ENCODE data around the gene NBEAL2.
"Not testable (repeated sequence)": the region's sequence is repeated elsewhere in the genome, so short reads cannot be mapped to it uniquely, and the experiment has no call there.

The NBEAL2 gene

GRCh38 chr3:47034868-47035489 is 55.5 kb downstream of the NBEAL2 start:
- H3K4me3 ChIP-seq (ENCODE audit: low read depth, low read length) = no peak overlapping the region
- TF ChIP-seq CTCF (IDR thresholded peaks at IDR 0.05; ENCODE audit: borderline replicate concordance, insufficient read depth, low read depth, low read length) = no peak

- TF ChIP-seq CTCF (IDR thresholded peaks at IDR 0.05; ENCODE audit: borderline replicate concordance, insufficient read depth, low read depth, low read length) = no peak
- H3K4me3 ChIP-seq (ENCODE audit: low read depth, low read length) = no peak overlapping the region
Observed at GRCh38 chr3:47035645-47036044, 56.2 kb downstream of the NBEAL2 start.

- TF ChIP-seq CTCF (IDR thresholded peaks at IDR 0.05; ENCODE audit: borderline replicate concordance, insufficient read depth, low read depth, low read length) = no peak
- H3K4me3 ChIP-seq (ENCODE audit: low read depth, low read length) = no peak overlapping the region
Observed at GRCh38 chr3:47036145-47036544, 56.7 kb downstream of the NBEAL2 start.

GRCh38 chr3:47037302-47037701 is 57.8 kb downstream of the NBEAL2 start:
- H3K4me3 ChIP-seq (ENCODE audit: low read depth, low read length) = not testable (repeated sequence)

GRCh38 chr3:47041114-47041513 is 61.6 kb downstream of the NBEAL2 start:
- H3K4me3 ChIP-seq (ENCODE audit: low read depth, low read length) = no peak overlapping the region
- TF ChIP-seq CTCF (IDR thresholded peaks at IDR 0.05; ENCODE audit: borderline replicate concordance, insufficient read depth, low read depth, low read length) = no peak

- no peak for TF ChIP-seq CTCF (IDR thresholded peaks at IDR 0.05; ENCODE audit: borderline replicate concordance, insufficient read depth, low read depth, low read length)
- H3K4me3 ChIP-seq (ENCODE audit: low read depth, low read length) = no peak overlapping the region
Observed at GRCh38 chr3:47042231-47042791, 62.8 kb downstream of the NBEAL2 start.

GRCh38 chr3:47047069-47047468 is 67.6 kb downstream of the NBEAL2 start:
- TF ChIP-seq CTCF (IDR thresholded peaks at IDR 0.05; ENCODE audit: borderline replicate concordance, insufficient read depth, low read depth, low read length) = no peak

More at GRCh38 chr3:47047069-47047468, 67.6 kb downstream of the NBEAL2 start:
- no peak overlapping the region for H3K4me3 ChIP-seq (ENCODE audit: low read depth, low read length)

Measured in GM12875 (cell line).